Measurements from ENCODE around the gene GJD2. TPM values are rescaled to one million over a fixed set of nuclear protein-coding genes. Genes with fewer than 3 reads are reported as not detected.

GJD2 gene
- not detected in 2 replicates for total RNA-seq (2014; rRNA removed; shearing (Covaris generic); ENCODE audit: low replicate concordance)

- no peak within 1 kb of the TSS for H3K4me3 ChIP-seq
- no peaks in the 10 kb centered on the region for H3K9me3 ChIP-seq
- DNase-seq, result no peak
- H3K27me3 ChIP-seq, result peaks cover 42% of the 10 kb centered on the region
- no peaks in the 10 kb centered on the region for H3K36me3 ChIP-seq
These were observed at the start of gene GJD2 for GRCh38 chr15:34754674-34755418. GJD2 (minus strand) TSS chr15:34754998; CDS start chr15:34754488, 510 bp downstream.

- H3K9me3 ChIP-seq, result no peaks in the 10 kb centered on the region
- no peaks in the 10 kb centered on the region for H3K36me3 ChIP-seq
- no peaks in the 10 kb centered on the region for H3K27me3 ChIP-seq
- no peak overlapping the region for H3K4me3 ChIP-seq
- no peak for DNase-seq
These were observed 49.3 kb upstream of the GJD2 start for GRCh38 chr15:34804113-34804512.

- no peaks in the 10 kb centered on the region for H3K36me3 ChIP-seq
- H3K9me3 ChIP-seq, result no peaks in the 10 kb centered on the region
- no peak overlapping the region for H3K4me3 ChIP-seq
- peak; percentile 21 for DNase-seq
- no peaks in the 10 kb centered on the region for H3K27me3 ChIP-seq
These were observed 48.3 kb upstream of the GJD2 start for GRCh38 chr15:34802803-34803750.

GRCh38 chr15:34802371-34802770 lies 47.6 kb upstream of the GJD2 start:
- DNase-seq, result no peak

GRCh38 chr15:34799149-34800101 lies 44.6 kb upstream of the GJD2 start:
- Histone ChIP-seq H3K9me3 (no peaks in the 10 kb centered on the region), H3K4me3 (no peak overlapping the region)
- peak; percentile 37 for DNase-seq

More at GRCh38 chr15:34802371-34802770, 47.6 kb upstream of the GJD2 start:
- H3K9me3 ChIP-seq, result no peaks in the 10 kb centered on the region
- H3K4me3 ChIP-seq, result no peak overlapping the region
- no peaks in the 10 kb centered on the region for H3K27me3 ChIP-seq
- H3K36me3 ChIP-seq, result no peaks in the 10 kb centered on the region

GRCh38 chr15:34796847-34797435 lies 42.1 kb upstream of the GJD2 start:
- no peaks in the 10 kb centered on the region for H3K27me3 ChIP-seq
- H3K36me3 ChIP-seq, result no peaks in the 10 kb centered on the region
- DNase-seq, result no peak
- H3K9me3 ChIP-seq, result no peaks in the 10 kb centered on the region
- H3K4me3 ChIP-seq, result no peak overlapping the region

More at GRCh38 chr15:34799149-34800101, 44.6 kb upstream of the GJD2 start:
- Histone ChIP-seq H3K27me3 (no peaks in the 10 kb centered on the region), H3K36me3 (no peaks in the 10 kb centered on the region)

GRCh38 chr15:34795267-34796081 lies 40.7 kb upstream of the GJD2 start, which contains the start of gene ACTC1:
ACTC1 (minus strand) TSS chr15:34795549; CDS start chr15:34794808, 741 bp downstream.
- Histone ChIP-seq H3K36me3 (no peaks in the 10 kb centered on the region), H3K9me3 (no peaks in the 10 kb centered on the region), H3K4me3 (no peak within 1 kb of the TSS; the same call in 1 of the 2 replicates), H3K27me3 (no peaks in the 10 kb centered on the region)
- peak; percentile 79 for DNase-seq

- Histone ChIP-seq H3K4me3 (no peak overlapping the region), H3K36me3 (no peaks in the 10 kb centered on the region), H3K27me3 (no peaks in the 10 kb centered on the region), H3K9me3 (no peaks in the 10 kb centered on the region)
- DNase-seq, result no peak
These were observed 39.9 kb upstream of the GJD2 start for GRCh38 chr15:34794590-34795206.

GRCh38 chr15:34793901-34794300 lies 39.1 kb upstream of the GJD2 start:
- no peaks in the 10 kb centered on the region for H3K27me3 ChIP-seq
- H3K4me3 ChIP-seq, result no peak overlapping the region
- no peak for DNase-seq
- H3K9me3 ChIP-seq, result no peaks in the 10 kb centered on the region
- H3K36me3 ChIP-seq, result no peaks in the 10 kb centered on the region

GRCh38 chr15:34793071-34793470 lies 38.3 kb upstream of the GJD2 start:
- DNase-seq, result no peak
- Histone ChIP-seq H3K9me3 (no peaks in the 10 kb centered on the region), H3K4me3 (no peak overlapping the region), H3K27me3 (no peaks in the 10 kb centered on the region), H3K36me3 (no peaks in the 10 kb centered on the region)

GRCh38 chr15:34791701-34792100 lies 36.9 kb upstream of the GJD2 start:
- H3K36me3 ChIP-seq, result no peaks in the 10 kb centered on the region
- no peak overlapping the region for H3K4me3 ChIP-seq
- no peaks in the 10 kb centered on the region for H3K27me3 ChIP-seq
- DNase-seq, result no peak
- H3K9me3 ChIP-seq, result no peaks in the 10 kb centered on the region

GRCh38 chr15:34790121-34790520 lies 35.3 kb upstream of the GJD2 start:
- DNase-seq, result no peak
- no peak overlapping the region for H3K4me3 ChIP-seq
- H3K36me3 ChIP-seq, result no peaks in the 10 kb centered on the region
- no peaks in the 10 kb centered on the region for H3K9me3 ChIP-seq
- H3K27me3 ChIP-seq, result no peaks in the 10 kb centered on the region

- Histone ChIP-seq H3K36me3 (no peaks in the 10 kb centered on the region), H3K9me3 (no peaks in the 10 kb centered on the region), H3K4me3 (no peak overlapping the region), H3K27me3 (no peaks in the 10 kb centered on the region)
- DNase-seq, result no peak
These were observed 34.5 kb upstream of the GJD2 start for GRCh38 chr15:34789326-34789725.

GRCh38 chr15:34786206-34786605 lies 31.4 kb upstream of the GJD2 start:
- no peak for DNase-seq
- H3K9me3 ChIP-seq, result 0 out of 2 replicates have a peak, but pooled peaks cover under 1% of the 10 kb centered on the region
- H3K27me3 ChIP-seq, result no peaks in the 10 kb centered on the region
- H3K4me3 ChIP-seq, result no peak overlapping the region
- H3K36me3 ChIP-seq, result no peaks in the 10 kb centered on the region

GRCh38 chr15:34783991-34784390 lies 29.2 kb upstream of the GJD2 start:
- Histone ChIP-seq H3K9me3 (peaks cover 4% of the 10 kb centered on the region; the same call in 1 of the 2 replicates), H3K36me3 (no peaks in the 10 kb centered on the region)

More at GRCh38 chr15:34783991-34784390, 29.2 kb upstream of the GJD2 start:
- Histone ChIP-seq H3K4me3 (no peak overlapping the region), H3K27me3 (no peaks in the 10 kb centered on the region)
- peak; percentile 60 for DNase-seq
